PC-9 (cell line): ENCODE measurements around the gene MMP20. TPM values are rescaled to one million over a fixed set of nuclear protein-coding genes. Genes with fewer than 3 reads are reported as not detected.

Experiments used
- BruUV-seq: library from RNA; stranded (reverse); fragments of 400-500 nt; replicated peaks from 2 replicates; lab custom pipeline; 2021; lab: Mats Ljungman, UMichigan
- CTCF ChIA-PET: fragments of 300-600 bp; sonication (Branson Sonifier 250); formaldehyde crosslinking; loops from one replicate; lab custom pipeline; 2022; ENCODE audit warnings: antibody characterized with exemption; lab: Charles Lee
- POLR2A ChIA-PET: fragments of 300-600 bp; sonication (Branson Sonifier 250); formaldehyde crosslinking; loops from one replicate; lab custom pipeline; 2022; ENCODE audit warnings: antibody characterized with exemption; ENCODE audit not compliant: unreplicated experiment; lab: Charles Lee
- DNase-seq, 2 experiments: peaks; one replicate each; pipeline versions ENCODE4 v3.0.0 to v3.0.0-alpha.2; 2015 to 2022; ENCODE audit warnings: mixed read lengths in 1 of 2
- H2AFZ ChIP-seq: fragments of 200-600 bp; sonication (generic); 2 replicates; pipeline ENCODE4 v1.8.1; 2017; ENCODE audit warnings: antibody characterized with exemption
- H3F3A ChIP-seq: fragments of 200-600 bp; sonication (generic); 2 replicates; pipeline ENCODE4 v1.8.1; 2017; ENCODE audit warnings: antibody characterized with exemption, mild to moderate bottlenecking, low read depth; ENCODE audit not compliant: insufficient read depth
- H3K27ac ChIP-seq: fragments of 200-600 bp; sonication (generic); 2 replicates; pipeline ENCODE4 v1.6.1; 2016; ENCODE audit warnings: mixed run types
- H3K27me3 ChIP-seq: fragments of 200-600 bp; sonication (generic); 2 replicates; pipeline ENCODE4 v1.6.1; 2016; ENCODE audit warnings: low read depth, mixed run types; ENCODE audit not compliant: insufficient read depth
- H3K36me3 ChIP-seq: fragments of 200-600 bp; sonication (generic); 2 replicates; pipeline ENCODE4 v1.6.1; 2016; ENCODE audit warnings: low read depth, mixed run types
- H3K4me1 ChIP-seq: fragments of 200-600 bp; sonication (generic); replicated peaks from 2 replicates; pipeline ENCODE4 v1.6.1; 2016; ENCODE audit warnings: mixed run types; ENCODE audit not compliant: insufficient read depth
- H3K4me2 ChIP-seq: fragments of 200-600 bp; sonication (generic); 2 replicates; pipeline ENCODE4 v1.6.1; 2017; ENCODE audit warnings: mixed run types
- H3K4me3 ChIP-seq: fragments of 200-600 bp; sonication (generic); 2 replicates; pipeline ENCODE4 v1.6.1; 2016; ENCODE audit warnings: mixed run types
- H3K79me2 ChIP-seq: fragments of 200-600 bp; sonication (generic); 2 replicates; pipeline ENCODE4 v1.6.1; 2017; ENCODE audit warnings: low read depth, mixed run types
- H3K9me2 ChIP-seq: fragments of 200-600 bp; sonication (generic); 2 replicates; pipeline ENCODE4 v1.8.1; 2017; ENCODE audit warnings: mild to moderate bottlenecking; ENCODE audit not compliant: insufficient read depth
- H3K9me3 ChIP-seq: fragments of 200-600 bp; sonication (generic); 2 replicates; pipeline ENCODE4 v1.8.1; 2016; ENCODE audit warnings: low read depth; ENCODE audit not compliant: insufficient read depth
- H4K20me1 ChIP-seq: fragments of 200-600 bp; sonication (generic); 2 replicates; pipeline ENCODE4 v1.8.1; 2017; ENCODE audit not compliant: insufficient read depth
- CTCF ChIP-seq: fragments of 200-600 bp; sonication (generic); conservative IDR thresholded peaks from 2 replicates; pipeline ENCODE4 v1.6.1; 2017; ENCODE audit warnings: mixed run types, antibody characterized with exemption, mild to moderate bottlenecking, moderate library complexity
- EZH2 ChIP-seq: fragments of 200-600 bp; sonication (generic); IDR thresholded peaks from 2 replicates; pipeline ENCODE4 v1.8.0; 2017; ENCODE audit warnings: antibody characterized with exemption, low read depth
- intact Hi-C: fragments of 100-400 bp; cut with micrococcal nuclease; formaldehyde crosslinking; loops from one replicate; pipeline ENCODE4 v1.10.0; 2022; ENCODE audit not compliant: unreplicated experiment
- total RNA-seq: library from RNA; stranded (reverse); gene quantifications from 2 replicates; pipeline ENCODE4 v1.2.3, GENCODE V29; 2021

The MMP20 gene
- total RNA-seq, 1 experiment from 2014 or later = not detected

- H3K79me2 ChIP-seq = no peaks in the 10 kb centered on the region
- no peaks in the 10 kb centered on the region for H3K4me1 ChIP-seq
- POLR2A ChIA-PET = no interaction called here
- no peak overlapping the region for H2AFZ ChIP-seq
- no peaks in the 10 kb centered on the region for H4K20me1 ChIP-seq
- H3K9me3 ChIP-seq = peaks cover 5% of the 10 kb centered on the region; the same call in 1 of the 2 replicates
- H3K27ac ChIP-seq = no peak overlapping the region
- CTCF ChIA-PET = interaction anchor here (0.9 kb wide), 1 partner anchor 93 kb away, joined by 6 read pairs; no protein-coding TSS in a partner anchor
- BruUV-seq = no TSS peak
- intact Hi-C loops = no loop called here
- H3K27me3 ChIP-seq = no peaks in the 10 kb centered on the region
- no peaks in the 10 kb centered on the region for H3K9me2 ChIP-seq
- H3K4me3 ChIP-seq = no peak overlapping the region
- DNase-seq = no peak
- peaks cover 2% of the 10 kb centered on the region; the same call in 1 of the 2 replicates for H3F3A ChIP-seq
- no peaks in the 10 kb centered on the region for H3K36me3 ChIP-seq
- H3K4me2 ChIP-seq = no peak overlapping the region
- TF ChIP-seq CTCF (no peak), EZH2 (no peak)
These were observed 33.0 kb downstream of the MMP20 start for GRCh38 chr11:102592131-102592530.

- intact Hi-C loops = no loop called here
- CTCF ChIA-PET = no interaction called here
- POLR2A ChIA-PET = no interaction called here
These were observed 33.9 kb downstream of the MMP20 start for GRCh38 chr11:102591160-102591718.

GRCh38 chr11:102590276-102591049 is 34.7 kb downstream of the MMP20 start:
- ChIA-PET CTCF (no interaction called here), POLR2A (no interaction called here)
- no peak for DNase-seq
- TF ChIP-seq CTCF (no peak), EZH2 (no peak)
- H4K20me1 ChIP-seq = no peaks in the 10 kb centered on the region
- no peaks in the 10 kb centered on the region for H3K4me1 ChIP-seq
- no peak overlapping the region for H2AFZ ChIP-seq
- H3K27ac ChIP-seq = no peak overlapping the region
- intact Hi-C loops = no loop called here
- no peak overlapping the region for H3K4me2 ChIP-seq
- no TSS peak for BruUV-seq
- no peaks in the 10 kb centered on the region for H3F3A ChIP-seq
- no peaks in the 10 kb centered on the region for H3K79me2 ChIP-seq
- peaks cover 9% of the 10 kb centered on the region; the same call in 1 of the 2 replicates for H3K9me3 ChIP-seq
- no peaks in the 10 kb centered on the region for H3K27me3 ChIP-seq
- no peaks in the 10 kb centered on the region for H3K9me2 ChIP-seq
- no peaks in the 10 kb centered on the region for H3K36me3 ChIP-seq
- H3K4me3 ChIP-seq = no peak overlapping the region

More at GRCh38 chr11:102591160-102591718, 33.9 kb downstream of the MMP20 start:
- no peak for TF ChIP-seq CTCF
- TF ChIP-seq EZH2 = no peak
- no peaks in the 10 kb centered on the region for H3F3A ChIP-seq
- no TSS peak for BruUV-seq
- H3K36me3 ChIP-seq = no peaks in the 10 kb centered on the region
- no peak overlapping the region for H3K27ac ChIP-seq
- H3K9me3 ChIP-seq = peaks cover 9% of the 10 kb centered on the region; the same call in 1 of the 2 replicates
- H3K4me1 ChIP-seq = no peaks in the 10 kb centered on the region
- no peaks in the 10 kb centered on the region for H4K20me1 ChIP-seq
- no peaks in the 10 kb centered on the region for H3K79me2 ChIP-seq
- no peaks in the 10 kb centered on the region for H3K27me3 ChIP-seq
- H3K9me2 ChIP-seq = no peaks in the 10 kb centered on the region
- no peak overlapping the region for H3K4me2 ChIP-seq
- no peak overlapping the region for H2AFZ ChIP-seq
- no peak overlapping the region for H3K4me3 ChIP-seq
- no peak for DNase-seq
